ENCODE data around the gene IGFBPL1.

The IGFBPL1 gene

GRCh38 chr9:38389313-38389712, 34.9 kb downstream of the IGFBPL1 start:
- H3K27ac ChIP-seq, result no peak overlapping the region
- TF ChIP-seq CTCF (IDR thresholded peaks at IDR 0.05) (no peak), ZFX (IDR thresholded peaks at IDR 0.05; ENCODE audit: borderline replicate concordance) (no peak)

DNA sequence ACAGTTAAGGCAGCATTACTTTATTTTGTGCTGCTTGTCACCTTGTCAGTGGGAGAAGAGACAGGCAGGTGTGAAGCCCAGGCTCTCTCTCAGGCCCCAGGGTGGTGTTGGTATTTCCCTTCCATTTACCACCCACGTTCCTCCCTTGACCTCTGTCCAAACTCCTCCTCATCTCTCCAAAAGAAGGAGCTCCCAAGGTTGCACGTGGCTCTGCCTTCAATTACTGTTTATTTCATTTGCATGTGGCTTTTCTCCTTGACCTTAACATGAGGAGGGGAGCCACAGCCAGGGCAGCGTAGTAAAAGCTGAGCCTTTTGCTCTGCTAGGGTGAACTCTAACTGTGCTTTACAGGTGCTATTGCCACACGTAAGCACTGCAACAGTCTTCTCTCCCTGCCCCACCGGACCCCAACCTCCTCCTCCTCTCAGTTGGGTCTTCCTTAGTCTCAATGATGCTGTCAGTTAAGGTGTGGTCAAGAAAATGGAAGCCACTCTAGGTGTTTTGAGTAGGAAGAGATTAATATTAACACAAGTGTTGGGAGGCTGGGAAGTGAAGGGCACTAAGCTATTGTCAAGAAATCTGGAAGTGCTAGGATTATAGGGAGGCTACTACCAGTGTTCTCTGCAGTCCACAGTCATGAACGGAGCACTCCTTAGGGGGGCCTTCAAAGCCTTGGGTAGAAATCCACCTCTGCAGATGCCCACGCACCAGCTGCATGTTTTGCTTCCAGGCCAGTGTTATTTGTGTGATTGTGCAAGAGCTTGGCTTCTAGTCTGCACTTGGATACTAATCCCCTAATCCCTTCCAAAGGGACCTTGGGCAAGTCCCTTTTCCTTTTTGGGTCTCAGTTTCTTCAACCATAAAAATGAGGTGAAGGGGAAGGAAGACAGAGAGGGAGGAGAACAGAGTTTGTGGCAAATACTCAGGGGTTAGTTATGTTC, 35.7 kb downstream of the IGFBPL1 start:
- no peak overlapping the region for H3K27ac ChIP-seq
- TF ChIP-seq ZFX (IDR thresholded peaks at IDR 0.05; ENCODE audit: borderline replicate concordance), result no peak
- TF ChIP-seq CTCF (IDR thresholded peaks at IDR 0.05), result no peak

DNA sequence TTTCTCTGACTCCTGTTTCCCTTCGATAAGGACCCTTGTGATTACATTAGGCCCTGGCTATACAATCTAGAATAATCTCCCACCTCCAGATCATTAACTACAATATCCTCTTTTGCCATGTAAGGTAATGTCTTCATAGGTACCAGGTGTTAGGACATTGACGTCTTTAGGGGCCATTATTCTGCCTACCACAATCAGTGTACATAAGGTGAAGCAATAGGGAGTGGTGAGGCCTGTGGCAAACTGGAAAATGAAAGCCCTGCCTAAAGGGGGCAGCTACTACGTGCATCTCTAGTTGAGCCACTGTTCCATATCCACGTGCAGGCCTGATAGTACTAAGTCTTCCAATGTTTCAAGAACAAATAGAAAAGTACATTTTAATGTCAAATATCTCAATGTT, 36.5 kb downstream of the IGFBPL1 start:
- no peak for TF ChIP-seq ZFX (IDR thresholded peaks at IDR 0.05; ENCODE audit: borderline replicate concordance)
- TF ChIP-seq CTCF (IDR thresholded peaks at IDR 0.05), result no peak

DNA sequence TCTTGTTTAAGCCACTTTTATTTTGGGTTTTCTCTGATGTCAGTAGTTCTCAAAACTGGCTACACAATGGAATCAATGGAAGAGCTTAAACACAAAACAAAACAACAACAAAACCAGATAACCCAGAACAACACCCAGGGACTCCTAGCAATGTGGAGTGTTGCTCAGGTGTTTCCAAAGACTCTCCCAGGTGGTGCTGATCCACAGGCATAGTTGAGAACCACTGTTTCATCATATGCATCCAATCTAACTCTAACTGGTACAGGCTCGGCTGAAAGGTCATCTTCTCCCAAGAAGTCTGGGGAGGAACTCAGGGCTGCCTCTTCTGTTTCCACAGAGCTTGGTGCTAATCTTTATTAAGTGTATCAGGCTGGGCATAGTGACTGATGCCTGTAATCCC, 37.2 kb downstream of the IGFBPL1 start:
- TF ChIP-seq CTCF (IDR thresholded peaks at IDR 0.05) (no peak), ZFX (IDR thresholded peaks at IDR 0.05; ENCODE audit: borderline replicate concordance) (no peak)
- H3K27ac ChIP-seq, result no peak overlapping the region

More for the DNA sequence above, 36.5 kb downstream of the IGFBPL1 start:
- H3K27ac ChIP-seq, result no peak overlapping the region

DNA sequence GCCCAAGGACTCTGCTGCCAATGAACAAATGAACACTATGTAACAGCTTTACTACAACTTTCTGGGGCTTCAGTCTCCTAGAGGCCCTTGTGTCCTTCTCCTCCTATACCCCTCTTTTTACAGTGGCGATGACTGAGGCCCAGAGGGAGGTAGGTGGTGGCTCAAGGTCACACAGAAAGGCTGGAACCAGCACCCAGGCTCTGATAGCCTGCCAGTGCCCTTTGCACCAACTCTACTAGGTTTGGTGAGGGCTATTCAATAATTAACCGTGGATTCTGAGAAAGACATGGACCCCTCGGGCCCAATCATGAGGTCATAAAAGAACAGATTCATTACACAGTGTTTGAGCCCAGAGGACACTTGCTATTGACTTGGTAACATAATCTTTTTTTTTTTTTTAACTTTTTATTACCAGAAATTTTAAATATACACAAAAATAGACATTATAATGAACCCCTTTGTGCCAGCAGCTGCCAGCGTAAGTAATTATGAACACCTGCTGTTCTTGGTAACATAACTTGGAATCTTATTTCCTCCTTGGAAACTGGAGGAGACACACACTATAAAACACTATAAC, 37.8 kb downstream of the IGFBPL1 start:
- no peak overlapping the region for H3K27ac ChIP-seq
- TF ChIP-seq ZFX (IDR thresholded peaks at IDR 0.05; ENCODE audit: borderline replicate concordance) (no peak), CTCF (IDR thresholded peaks at IDR 0.05) (no peak)

DNA sequence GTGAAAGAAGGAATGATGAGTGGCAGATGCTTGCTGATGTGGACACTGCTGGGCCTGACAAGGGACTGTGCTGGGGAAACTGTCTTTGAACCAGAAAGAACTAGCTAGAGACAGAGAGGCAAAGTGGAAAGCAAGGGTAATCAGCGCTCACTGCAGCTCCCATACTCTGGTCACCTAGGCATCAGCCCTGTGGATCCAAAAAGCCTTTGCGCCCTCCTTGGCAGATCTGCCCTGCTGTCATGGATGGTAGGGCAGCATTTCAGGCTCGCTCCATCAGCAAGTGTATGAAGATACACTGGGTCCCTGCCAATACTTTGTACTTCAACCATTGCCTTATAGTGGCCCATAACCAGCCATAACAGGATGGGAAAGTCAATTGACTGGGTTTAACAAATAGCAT, 38.4 kb downstream of the IGFBPL1 start:
- no peak overlapping the region for H3K27ac ChIP-seq
- TF ChIP-seq CTCF (IDR thresholded peaks at IDR 0.05) (no peak), ZFX (IDR thresholded peaks at IDR 0.05; ENCODE audit: borderline replicate concordance) (no peak)
